Metanephros (tissue), 1 donor: ENCODE measurements around the gene SHC3. TPM values are rescaled to one million over a fixed set of nuclear protein-coding genes. Genes with fewer than 3 reads are reported as not detected.

ENCODE experiments used
- total RNA-seq: library from RNA; depleted of rRNA; stranded (reverse); fragments of >200 nt; gene quantifications from one replicate; pipeline ENCODE4 v1.2.3, GENCODE V29; 2014

The SHC3 gene
- 5.8 TPM for total RNA-seq

GRCh38 chr9:89177944-89178829 is at the start of gene SHC3:
Gene SHC3 (minus strand): TSS chr9:89178818. CDS start chr9:89178460, 358 bp downstream.

GRCh38 chr9:88991066-88992034 is 187.3 kb downstream of the SHC3 start, which contains the start of gene S1PR3:
Gene S1PR3 (plus strand): TSS chr9:88991468. CDS start chr9:89001201, 9,733 bp downstream.

Other genes starting within 250 kb of the SHC3 start
- gene S1PR3, start 187.3 kb downstream of the SHC3 start, total RNA-seq, result 77.5 TPM
- gene CKS2, start 132.4 kb upstream of the SHC3 start, total RNA-seq, result 33.2 TPM
- 63.6 TPM for gene SECISBP2, start 139.7 kb upstream of the SHC3 start, total RNA-seq